H1 (cell line): ENCODE data around the gene SREK1IP1.

Experiments
- TF ChIP-seq, protein P1 (sequence below), 3 experiments: IDR thresholded peaks; 1 replicate in 2 of 3; 2 replicates in 1 of 3; pipeline versions ENCODE4 v1.5.1 to v1.6.1; 2011; ENCODE audit warnings: low read length in 3 of 3, mild to moderate bottlenecking in 3 of 3, inconsistent platforms in 2 of 3, low read depth in 1 of 3, moderate library complexity in 1 of 3; ENCODE audit not compliant: insufficient read depth in 1 of 3; ENCODE audit errors: control extremely low read depth in 1 of 3
- TF ChIP-seq, protein P2 (sequence below): fragments of 300-600 bp; sonication (generic); IDR thresholded peaks from 2 replicates; pipeline ENCODE4 v1.7.1; 2012; ENCODE audit warnings: low read length, moderate library complexity, mild to moderate bottlenecking, inconsistent platforms; ENCODE audit not compliant: insufficient replicate concordance

DNA sequence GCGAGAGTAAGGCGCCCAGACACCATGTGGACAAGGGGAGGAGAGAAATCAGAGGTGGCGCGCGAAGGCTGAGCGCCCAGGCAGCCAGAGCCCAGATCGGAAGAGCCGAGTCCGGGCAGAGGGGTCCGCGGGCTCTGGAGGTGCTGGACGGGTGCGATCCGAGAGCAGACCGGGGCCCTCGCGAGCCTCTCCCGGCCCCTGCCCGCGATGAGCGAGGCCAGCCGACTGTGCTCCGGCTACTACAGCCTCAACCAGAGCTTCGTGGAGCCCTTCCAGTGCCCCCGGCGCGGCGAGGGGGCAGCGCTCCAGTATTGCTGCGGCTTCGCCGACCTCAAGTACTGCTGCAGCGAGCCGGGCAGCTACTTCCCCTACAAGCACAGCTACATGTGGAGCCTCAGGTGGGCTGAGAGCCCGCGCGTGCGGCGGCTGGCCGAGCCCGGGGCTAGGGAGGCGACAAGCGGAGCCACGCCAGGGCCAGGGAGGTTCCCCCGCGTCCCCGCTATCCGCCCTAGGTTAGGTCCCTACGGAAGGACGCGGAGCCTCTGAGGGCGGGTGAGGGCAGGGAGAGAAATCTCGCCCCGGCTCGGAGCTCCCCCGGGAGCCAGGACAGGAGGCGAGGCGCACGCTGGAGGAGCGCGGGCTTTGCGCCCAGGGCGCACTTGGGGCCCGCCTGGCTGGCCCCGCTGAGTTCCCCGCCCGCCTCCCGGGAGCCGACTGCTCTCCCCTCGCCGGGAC is 77.9 kb downstream of the SREK1IP1 start, which contains the start of gene SHISAL2B:
- TF ChIP-seq, protein P1, sequence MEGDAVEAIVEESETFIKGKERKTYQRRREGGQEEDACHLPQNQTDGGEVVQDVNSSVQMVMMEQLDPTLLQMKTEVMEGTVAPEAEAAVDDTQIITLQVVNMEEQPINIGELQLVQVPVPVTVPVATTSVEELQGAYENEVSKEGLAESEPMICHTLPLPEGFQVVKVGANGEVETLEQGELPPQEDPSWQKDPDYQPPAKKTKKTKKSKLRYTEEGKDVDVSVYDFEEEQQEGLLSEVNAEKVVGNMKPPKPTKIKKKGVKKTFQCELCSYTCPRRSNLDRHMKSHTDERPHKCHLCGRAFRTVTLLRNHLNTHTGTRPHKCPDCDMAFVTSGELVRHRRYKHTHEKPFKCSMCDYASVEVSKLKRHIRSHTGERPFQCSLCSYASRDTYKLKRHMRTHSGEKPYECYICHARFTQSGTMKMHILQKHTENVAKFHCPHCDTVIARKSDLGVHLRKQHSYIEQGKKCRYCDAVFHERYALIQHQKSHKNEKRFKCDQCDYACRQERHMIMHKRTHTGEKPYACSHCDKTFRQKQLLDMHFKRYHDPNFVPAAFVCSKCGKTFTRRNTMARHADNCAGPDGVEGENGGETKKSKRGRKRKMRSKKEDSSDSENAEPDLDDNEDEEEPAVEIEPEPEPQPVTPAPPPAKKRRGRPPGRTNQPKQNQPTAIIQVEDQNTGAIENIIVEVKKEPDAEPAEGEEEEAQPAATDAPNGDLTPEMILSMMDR (IDR thresholded peaks at IDR 0.05; ENCODE audit: control extremely low read depth in 1 of 3, insufficient read depth in 1 of 3, low read depth in 1 of 3, low read length in 3 of 3), result no peak
- TF ChIP-seq, protein P2, sequence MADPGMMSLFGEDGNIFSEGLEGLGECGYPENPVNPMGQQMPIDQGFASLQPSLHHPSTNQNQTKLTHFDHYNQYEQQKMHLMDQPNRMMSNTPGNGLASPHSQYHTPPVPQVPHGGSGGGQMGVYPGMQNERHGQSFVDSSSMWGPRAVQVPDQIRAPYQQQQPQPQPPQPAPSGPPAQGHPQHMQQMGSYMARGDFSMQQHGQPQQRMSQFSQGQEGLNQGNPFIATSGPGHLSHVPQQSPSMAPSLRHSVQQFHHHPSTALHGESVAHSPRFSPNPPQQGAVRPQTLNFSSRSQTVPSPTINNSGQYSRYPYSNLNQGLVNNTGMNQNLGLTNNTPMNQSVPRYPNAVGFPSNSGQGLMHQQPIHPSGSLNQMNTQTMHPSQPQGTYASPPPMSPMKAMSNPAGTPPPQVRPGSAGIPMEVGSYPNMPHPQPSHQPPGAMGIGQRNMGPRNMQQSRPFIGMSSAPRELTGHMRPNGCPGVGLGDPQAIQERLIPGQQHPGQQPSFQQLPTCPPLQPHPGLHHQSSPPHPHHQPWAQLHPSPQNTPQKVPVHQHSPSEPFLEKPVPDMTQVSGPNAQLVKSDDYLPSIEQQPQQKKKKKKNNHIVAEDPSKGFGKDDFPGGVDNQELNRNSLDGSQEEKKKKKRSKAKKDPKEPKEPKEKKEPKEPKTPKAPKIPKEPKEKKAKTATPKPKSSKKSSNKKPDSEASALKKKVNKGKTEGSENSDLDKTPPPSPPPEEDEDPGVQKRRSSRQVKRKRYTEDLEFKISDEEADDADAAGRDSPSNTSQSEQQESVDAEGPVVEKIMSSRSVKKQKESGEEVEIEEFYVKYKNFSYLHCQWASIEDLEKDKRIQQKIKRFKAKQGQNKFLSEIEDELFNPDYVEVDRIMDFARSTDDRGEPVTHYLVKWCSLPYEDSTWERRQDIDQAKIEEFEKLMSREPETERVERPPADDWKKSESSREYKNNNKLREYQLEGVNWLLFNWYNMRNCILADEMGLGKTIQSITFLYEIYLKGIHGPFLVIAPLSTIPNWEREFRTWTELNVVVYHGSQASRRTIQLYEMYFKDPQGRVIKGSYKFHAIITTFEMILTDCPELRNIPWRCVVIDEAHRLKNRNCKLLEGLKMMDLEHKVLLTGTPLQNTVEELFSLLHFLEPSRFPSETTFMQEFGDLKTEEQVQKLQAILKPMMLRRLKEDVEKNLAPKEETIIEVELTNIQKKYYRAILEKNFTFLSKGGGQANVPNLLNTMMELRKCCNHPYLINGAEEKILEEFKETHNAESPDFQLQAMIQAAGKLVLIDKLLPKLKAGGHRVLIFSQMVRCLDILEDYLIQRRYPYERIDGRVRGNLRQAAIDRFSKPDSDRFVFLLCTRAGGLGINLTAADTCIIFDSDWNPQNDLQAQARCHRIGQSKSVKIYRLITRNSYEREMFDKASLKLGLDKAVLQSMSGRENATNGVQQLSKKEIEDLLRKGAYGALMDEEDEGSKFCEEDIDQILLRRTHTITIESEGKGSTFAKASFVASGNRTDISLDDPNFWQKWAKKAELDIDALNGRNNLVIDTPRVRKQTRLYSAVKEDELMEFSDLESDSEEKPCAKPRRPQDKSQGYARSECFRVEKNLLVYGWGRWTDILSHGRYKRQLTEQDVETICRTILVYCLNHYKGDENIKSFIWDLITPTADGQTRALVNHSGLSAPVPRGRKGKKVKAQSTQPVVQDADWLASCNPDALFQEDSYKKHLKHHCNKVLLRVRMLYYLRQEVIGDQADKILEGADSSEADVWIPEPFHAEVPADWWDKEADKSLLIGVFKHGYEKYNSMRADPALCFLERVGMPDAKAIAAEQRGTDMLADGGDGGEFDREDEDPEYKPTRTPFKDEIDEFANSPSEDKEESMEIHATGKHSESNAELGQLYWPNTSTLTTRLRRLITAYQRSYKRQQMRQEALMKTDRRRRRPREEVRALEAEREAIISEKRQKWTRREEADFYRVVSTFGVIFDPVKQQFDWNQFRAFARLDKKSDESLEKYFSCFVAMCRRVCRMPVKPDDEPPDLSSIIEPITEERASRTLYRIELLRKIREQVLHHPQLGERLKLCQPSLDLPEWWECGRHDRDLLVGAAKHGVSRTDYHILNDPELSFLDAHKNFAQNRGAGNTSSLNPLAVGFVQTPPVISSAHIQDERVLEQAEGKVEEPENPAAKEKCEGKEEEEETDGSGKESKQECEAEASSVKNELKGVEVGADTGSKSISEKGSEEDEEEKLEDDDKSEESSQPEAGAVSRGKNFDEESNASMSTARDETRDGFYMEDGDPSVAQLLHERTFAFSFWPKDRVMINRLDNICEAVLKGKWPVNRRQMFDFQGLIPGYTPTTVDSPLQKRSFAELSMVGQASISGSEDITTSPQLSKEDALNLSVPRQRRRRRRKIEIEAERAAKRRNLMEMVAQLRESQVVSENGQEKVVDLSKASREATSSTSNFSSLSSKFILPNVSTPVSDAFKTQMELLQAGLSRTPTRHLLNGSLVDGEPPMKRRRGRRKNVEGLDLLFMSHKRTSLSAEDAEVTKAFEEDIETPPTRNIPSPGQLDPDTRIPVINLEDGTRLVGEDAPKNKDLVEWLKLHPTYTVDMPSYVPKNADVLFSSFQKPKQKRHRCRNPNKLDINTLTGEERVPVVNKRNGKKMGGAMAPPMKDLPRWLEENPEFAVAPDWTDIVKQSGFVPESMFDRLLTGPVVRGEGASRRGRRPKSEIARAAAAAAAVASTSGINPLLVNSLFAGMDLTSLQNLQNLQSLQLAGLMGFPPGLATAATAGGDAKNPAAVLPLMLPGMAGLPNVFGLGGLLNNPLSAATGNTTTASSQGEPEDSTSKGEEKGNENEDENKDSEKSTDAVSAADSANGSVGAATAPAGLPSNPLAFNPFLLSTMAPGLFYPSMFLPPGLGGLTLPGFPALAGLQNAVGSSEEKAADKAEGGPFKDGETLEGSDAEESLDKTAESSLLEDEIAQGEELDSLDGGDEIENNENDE, result no peak
